Stomach smooth muscle (tissue), 2 donors: Measurements from ENCODE around the gene PGM2L1.
"Not testable (repeated sequence)": the region's sequence is repeated elsewhere in the genome, so short reads cannot be mapped to it uniquely, and the experiment has no call there.

ENCODE experiments used
- H3K27ac ChIP-seq: one replicate; pipeline ENCODE4 v1.7.0; 2013; ENCODE audit warnings: mild to moderate bottlenecking, low read length, inconsistent platforms
- H3K27me3 ChIP-seq, 2 donors: one replicate each; pipeline ENCODE4 v1.7.0; 2013; ENCODE audit warnings: low read length in 2 of 2; ENCODE audit not compliant: insufficient read depth in 2 of 2, control insufficient read depth in 1 of 2
- H3K36me3 ChIP-seq, 2 donors: one replicate each; pipeline ENCODE4 v1.7.0; 2013; ENCODE audit warnings: low read length in 2 of 2; ENCODE audit not compliant: control insufficient read depth in 2 of 2, insufficient read depth in 2 of 2
- H3K4me1 ChIP-seq: one replicate; pipeline ENCODE4 v1.7.0; 2013; ENCODE audit warnings: low read length; ENCODE audit not compliant: control insufficient read depth, insufficient read depth
- H3K4me3 ChIP-seq, 2 donors: one replicate each; pipeline ENCODE4 v1.7.0; 2013; ENCODE audit warnings: low read length in 2 of 2
- H3K9ac ChIP-seq, 2 donors: one replicate each; pipeline ENCODE4 v1.7.0; 2013; ENCODE audit warnings: low read length in 2 of 2, mild to moderate bottlenecking in 1 of 2
- H3K9me3 ChIP-seq, 2 donors: one replicate each; pipeline ENCODE4 v1.7.0; 2013; ENCODE audit warnings: low read length in 2 of 2; ENCODE audit not compliant: control insufficient read depth in 2 of 2
- donor health status: healthy.
- donor health status: Pancreatic carcinoma.

PGM2L1 gene

DNA sequence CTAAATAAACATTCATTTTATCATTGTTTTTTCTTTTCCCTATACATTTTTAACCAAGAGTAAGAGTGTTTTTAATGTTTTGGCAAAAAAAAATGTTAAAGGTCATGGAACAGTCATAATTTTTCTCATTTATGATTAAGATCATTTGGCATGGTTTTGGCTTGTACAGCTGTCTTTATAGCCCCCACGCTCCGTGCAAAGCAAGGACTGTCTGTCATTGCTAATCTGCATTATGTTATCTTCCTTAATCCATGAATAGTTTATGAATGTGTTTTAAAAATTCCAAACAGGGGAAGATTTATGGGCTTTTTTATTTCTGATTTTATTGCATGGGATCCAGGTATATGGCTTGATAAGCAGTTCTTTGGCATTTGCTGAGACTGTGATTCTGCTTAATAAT lies 28.1 kb downstream of the PGM2L1 start:
- Histone ChIP-seq H3K4me3 (no peak overlapping the region), H3K36me3 (no peaks in the 10 kb centered on the region), H3K4me1 (no peaks in the 10 kb centered on the region), H3K9me3 (no peaks in the 10 kb centered on the region), H3K27me3 (no peaks in the 10 kb centered on the region), H3K9ac (no peak overlapping the region), H3K27ac (no peak overlapping the region)

- Histone ChIP-seq H3K27ac (no peak overlapping the region), H3K36me3 (no peaks in the 10 kb centered on the region), H3K4me3 (no peak overlapping the region), H3K27me3 (no peaks in the 10 kb centered on the region), H3K9me3 (no peaks in the 10 kb centered on the region), H3K4me1 (no peaks in the 10 kb centered on the region), H3K9ac (no peak overlapping the region)
Observed at GRCh38 chr11:74367881-74368280, 30.4 kb downstream of the PGM2L1 start.

GRCh38 chr11:74366576-74366975 lies 31.7 kb downstream of the PGM2L1 start:
- H3K9ac ChIP-seq = no peak overlapping the region
- H3K4me1 ChIP-seq = no peaks in the 10 kb centered on the region
- H3K27me3 ChIP-seq = no peaks in the 10 kb centered on the region
- H3K36me3 ChIP-seq = no peaks in the 10 kb centered on the region
- no peaks in the 10 kb centered on the region for H3K9me3 ChIP-seq
- H3K27ac ChIP-seq = no peak overlapping the region
- H3K4me3 ChIP-seq = no peak overlapping the region

DNA sequence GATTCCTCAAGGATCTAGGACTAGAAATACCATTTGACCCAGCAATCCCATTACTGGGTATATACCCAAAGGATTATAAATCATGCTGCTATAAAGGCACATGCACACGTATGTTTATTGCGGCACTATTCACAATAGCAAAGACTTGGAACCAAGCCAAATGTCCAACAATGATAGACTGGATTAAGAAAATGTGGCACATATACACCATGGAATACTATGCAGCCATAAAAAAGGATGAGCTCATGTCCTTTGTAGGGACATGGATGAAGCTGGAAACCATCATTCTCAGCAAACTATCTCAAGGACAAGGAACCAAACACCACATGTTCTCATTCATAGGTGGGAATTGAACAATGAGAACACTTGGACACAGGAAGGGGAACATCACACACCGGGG lies 32.4 kb downstream of the PGM2L1 start:
- H3K27ac ChIP-seq, H3K4me3 ChIP-seq, H3K9ac ChIP-seq, H3K27me3 ChIP-seq, H3K4me1 ChIP-seq, H3K36me3 ChIP-seq, H3K9me3 ChIP-seq: not testable (repeated sequence)

- H3K27me3 ChIP-seq = no peaks in the 10 kb centered on the region
- no peaks in the 10 kb centered on the region for H3K4me1 ChIP-seq
- H3K27ac ChIP-seq = no peak overlapping the region
- no peak overlapping the region for H3K4me3 ChIP-seq
- H3K36me3 ChIP-seq = no peaks in the 10 kb centered on the region
- no peak overlapping the region for H3K9ac ChIP-seq
- H3K9me3 ChIP-seq = peaks cover 0 to 2% of the 10 kb centered on the region in 2 donors
Observed at GRCh38 chr11:74357449-74357848, 40.8 kb downstream of the PGM2L1 start.

GRCh38 chr11:74355626-74356025 lies 42.6 kb downstream of the PGM2L1 start:
- peaks cover 0 to 2% of the 10 kb centered on the region in 2 donors for H3K9me3 ChIP-seq
- no peak overlapping the region for H3K27ac ChIP-seq
- H3K9ac ChIP-seq = no peak overlapping the region
- no peak overlapping the region for H3K4me3 ChIP-seq
- H3K4me1 ChIP-seq = no peaks in the 10 kb centered on the region
- no peaks in the 10 kb centered on the region for H3K27me3 ChIP-seq
- H3K36me3 ChIP-seq = no peaks in the 10 kb centered on the region

DNA sequence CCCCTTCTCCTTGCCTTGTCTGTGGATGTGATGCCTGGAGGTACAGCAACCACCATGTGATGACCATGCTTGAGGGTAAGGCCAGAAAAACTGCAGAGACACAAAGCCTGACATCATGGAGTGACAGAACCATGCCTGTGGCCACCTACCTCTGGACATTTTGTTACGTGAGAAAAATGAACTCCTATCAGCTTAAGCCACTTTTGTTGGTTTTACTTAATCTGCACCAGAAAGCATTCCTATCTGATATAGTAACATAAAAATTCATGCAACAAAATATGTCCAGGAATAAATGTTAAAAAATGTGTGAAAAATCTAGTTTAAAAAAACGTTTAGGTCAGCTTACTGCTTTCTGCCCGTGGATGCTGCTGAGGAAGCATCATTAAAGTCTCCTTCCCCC lies 44.2 kb downstream of the PGM2L1 start:
- Histone ChIP-seq H3K4me1 (no peaks in the 10 kb centered on the region), H3K9ac (no peak overlapping the region), H3K4me3 (no peak overlapping the region)

GRCh38 chr11:74347381-74347780 lies 50.9 kb downstream of the PGM2L1 start:
- Histone ChIP-seq H3K4me3 (no peak overlapping the region), H3K27ac (no peak overlapping the region), H3K9me3 (no peaks in the 10 kb centered on the region), H3K27me3 (no peaks in the 10 kb centered on the region), H3K9ac (no peak overlapping the region), H3K4me1 (no peaks in the 10 kb centered on the region), H3K36me3 (no peaks in the 10 kb centered on the region)

More for the DNA sequence above, 44.2 kb downstream of the PGM2L1 start:
- Histone ChIP-seq H3K36me3 (no peaks in the 10 kb centered on the region), H3K9me3 (no peaks in the 10 kb centered on the region), H3K27me3 (no peaks in the 10 kb centered on the region), H3K27ac (no peak overlapping the region)

GRCh38 chr11:74345420-74345819 lies 52.8 kb downstream of the PGM2L1 start:
- Histone ChIP-seq H3K27me3 (no peaks in the 10 kb centered on the region), H3K4me3 (no peak overlapping the region), H3K9me3 (no peaks in the 10 kb centered on the region), H3K9ac (no peak overlapping the region), H3K36me3 (no peaks in the 10 kb centered on the region), H3K27ac (no peak overlapping the region), H3K4me1 (no peaks in the 10 kb centered on the region)

DNA sequence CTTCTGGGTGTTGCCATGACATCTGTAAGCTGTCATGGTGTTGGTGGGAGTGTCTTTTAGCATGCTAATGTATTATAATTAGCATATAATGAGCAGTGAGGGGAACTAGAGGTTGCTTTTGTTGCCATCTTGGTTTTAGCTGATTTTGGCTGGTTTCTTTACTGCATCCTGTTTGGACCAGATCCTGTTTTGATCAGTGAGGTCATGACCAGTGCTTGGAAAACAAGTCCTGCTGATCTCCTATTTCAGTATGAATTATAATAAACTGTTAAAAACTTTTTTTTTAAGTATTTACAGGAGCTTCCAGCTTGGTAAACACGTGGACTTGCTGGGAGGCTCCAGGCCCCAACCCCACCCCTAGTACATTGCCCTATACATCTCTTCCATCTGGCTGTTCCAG lies 56.3 kb downstream of the PGM2L1 start:
- H3K27ac ChIP-seq = no peak overlapping the region
- H3K9ac ChIP-seq = no peak overlapping the region
- H3K4me1 ChIP-seq = no peaks in the 10 kb centered on the region
- H3K27me3 ChIP-seq = no peaks in the 10 kb centered on the region
- no peaks in the 10 kb centered on the region for H3K9me3 ChIP-seq
- no peak overlapping the region for H3K4me3 ChIP-seq
- H3K36me3 ChIP-seq = no peaks in the 10 kb centered on the region

GRCh38 chr11:74339619-74340018 lies 58.6 kb downstream of the PGM2L1 start:
- no peaks in the 10 kb centered on the region for H3K36me3 ChIP-seq
- no peaks in the 10 kb centered on the region for H3K9me3 ChIP-seq
- H3K27me3 ChIP-seq = no peaks in the 10 kb centered on the region
- H3K4me1 ChIP-seq = no peaks in the 10 kb centered on the region
- no peak overlapping the region for H3K27ac ChIP-seq
- no peak overlapping the region for H3K4me3 ChIP-seq
- H3K9ac ChIP-seq = no peak overlapping the region

DNA sequence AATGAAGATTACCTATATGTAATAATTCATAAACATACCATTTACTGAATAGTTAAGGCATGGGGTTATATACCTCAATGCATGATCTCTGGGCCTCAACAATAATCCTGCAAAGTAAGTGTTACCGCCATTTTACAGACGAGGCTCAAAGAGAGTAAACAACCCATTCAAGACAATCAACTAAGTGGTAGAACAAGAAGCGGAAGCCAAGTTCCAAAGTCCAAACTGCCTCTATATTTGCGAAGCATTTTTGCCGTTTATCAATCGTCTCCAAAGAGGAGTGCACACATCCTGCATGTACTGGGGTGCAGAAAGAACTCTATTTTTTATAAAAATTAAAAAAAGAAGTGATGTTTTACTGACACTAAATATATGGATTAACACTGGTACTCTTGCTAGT lies 59.3 kb downstream of the PGM2L1 start:
- no peaks in the 10 kb centered on the region for H3K27me3 ChIP-seq

More for the DNA sequence above, 59.3 kb downstream of the PGM2L1 start:
- H3K27ac ChIP-seq = no peak overlapping the region
- H3K9me3 ChIP-seq = no peaks in the 10 kb centered on the region
- H3K4me1 ChIP-seq = no peaks in the 10 kb centered on the region
- H3K9ac ChIP-seq = no peak overlapping the region
- no peak overlapping the region for H3K4me3 ChIP-seq
- H3K36me3 ChIP-seq = no peaks in the 10 kb centered on the region
